ENCODE measurements around the gene NFATC2. TPM values are rescaled to one million over a fixed set of nuclear protein-coding genes. Genes with fewer than 3 reads are reported as not detected.

Gene NFATC2
- total and polyA plus RNA-seq, 8 donors: 5.3 to 12.3 (median 8.5) TPM

GRCh38 chr20:51374961-51375360 lies 167.6 kb downstream of the NFATC2 start:
- peak in 1 of 4 donors; percentile 19 for DNase-seq
- H3K4me3 ChIP-seq: no peak overlapping the region
- H3K36me3 ChIP-seq: no peaks in the 10 kb centered on the region
- no peaks in the 10 kb centered on the region for H3K27me3 ChIP-seq
- TF ChIP-seq CTCF (IDR thresholded peaks at IDR 0.05): no peak
- ATAC-seq: no peak
- H3K4me1 ChIP-seq: no peaks in the 10 kb centered on the region
- H3K27ac ChIP-seq: no peak overlapping the region
- intact Hi-C loops (cut with DNase I): loop anchor here in 1 of 2 donors (10.0 kb wide), 1 partner anchor 250 kb away; no protein-coding TSS in a partner anchor
- no peaks in the 10 kb centered on the region for H3K9me3 ChIP-seq

DNA sequence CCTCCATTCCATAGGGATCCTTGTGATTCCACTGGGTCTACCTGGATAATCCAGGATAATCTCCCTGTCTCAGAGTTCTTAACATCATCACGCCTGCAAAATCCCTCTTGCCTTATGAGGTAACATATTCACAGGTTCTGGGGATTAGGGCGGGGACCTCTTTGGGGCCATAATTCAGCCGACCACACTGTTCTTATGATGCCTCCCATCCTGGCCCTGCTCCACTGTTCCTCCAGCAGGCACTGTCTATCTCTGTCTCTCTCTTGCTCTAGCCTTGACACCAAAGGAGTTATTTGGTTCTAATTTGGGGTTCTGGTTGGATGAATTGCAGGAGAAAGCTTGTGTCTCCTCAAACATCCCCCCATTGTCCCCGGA lies 168.1 kb downstream of the NFATC2 start:
- Histone ChIP-seq H3K36me3 (no peaks in the 10 kb centered on the region), H3K4me1 (no peaks in the 10 kb centered on the region), H3K9me3 (no peaks in the 10 kb centered on the region), H3K27me3 (no peaks in the 10 kb centered on the region), H3K27ac (no peak overlapping the region), H3K4me3 (no peak overlapping the region)
- TF ChIP-seq CTCF (IDR thresholded peaks at IDR 0.05): no peak
- intact Hi-C loops (cut with DNase I): loop anchor here in 1 of 2 donors (10.0 kb wide), 1 partner anchor 250 kb away; no protein-coding TSS in a partner anchor
- no peak for ATAC-seq
- DNase-seq: no peak

GRCh38 chr20:51373713-51374455 lies 168.6 kb downstream of the NFATC2 start:
- DNase-seq: peak in 1 of 4 donors; percentile 53
- no peak overlapping the region for H3K27ac ChIP-seq
- no peaks in the 10 kb centered on the region for H3K27me3 ChIP-seq
- H3K36me3 ChIP-seq: no peaks in the 10 kb centered on the region
- ATAC-seq: peak; percentile 70
- H3K9me3 ChIP-seq: no peaks in the 10 kb centered on the region
- no peak for TF ChIP-seq CTCF (IDR thresholded peaks at IDR 0.05)
- no peaks in the 10 kb centered on the region for H3K4me1 ChIP-seq
- H3K4me3 ChIP-seq: no peak overlapping the region
- intact Hi-C loops (cut with DNase I): loop anchor here in 1 of 2 donors (10.0 kb wide), 1 partner anchor 251 kb away; no protein-coding TSS in a partner anchor

- H3K27me3 ChIP-seq: no peaks in the 10 kb centered on the region
- H3K4me1 ChIP-seq: no peaks in the 10 kb centered on the region
- TF ChIP-seq CTCF (IDR thresholded peaks at IDR 0.05): no peak
- ATAC-seq: no peak
- H3K4me3 ChIP-seq: no peak overlapping the region
- DNase-seq: no peak
- no peaks in the 10 kb centered on the region for H3K36me3 ChIP-seq
- intact Hi-C loops (cut with DNase I): loop anchor here in 1 of 2 donors (10.0 kb wide), 1 partner anchor 252 kb away; no protein-coding TSS in a partner anchor
- H3K9me3 ChIP-seq: no peaks in the 10 kb centered on the region
- no peak overlapping the region for H3K27ac ChIP-seq
These were observed 169.6 kb downstream of the NFATC2 start for GRCh38 chr20:51372966-51373365.

GRCh38 chr20:51372176-51372803 lies 170.2 kb downstream of the NFATC2 start:
- no peaks in the 10 kb centered on the region for H3K36me3 ChIP-seq
- H3K9me3 ChIP-seq: no peaks in the 10 kb centered on the region
- H3K27me3 ChIP-seq: no peaks in the 10 kb centered on the region
- intact Hi-C loops (cut with DNase I): loop anchor here in 1 of 2 donors (10.0 kb wide), 1 partner anchor 253 kb away; no protein-coding TSS in a partner anchor
- no peaks in the 10 kb centered on the region for H3K4me1 ChIP-seq
- DNase-seq: peak in 3 of 4 donors; percentile 49 to 67 (median 59)
- H3K4me3 ChIP-seq: no peak overlapping the region
- no peak overlapping the region for H3K27ac ChIP-seq
- peak; percentile 94 for ATAC-seq
- peak; percentile 61 to 72 for TF ChIP-seq CTCF (IDR thresholded peaks at IDR 0.05)

Measured in left lung (tissue), 10 donors.